GM19467 (cell line): Measurements from ENCODE around the gene INKA1.
"Not testable (repeated sequence)": the region's sequence is repeated elsewhere in the genome, so short reads cannot be mapped to it uniquely, and the experiment has no call there.

Experiments used
- ATAC-seq: cut with Tn5 transposase; IDR thresholded peaks from one replicate; pipeline ENCODE4 v1.9.1; 2021; ENCODE audit warnings: mild to moderate bottlenecking, moderate library complexity; ENCODE audit not compliant: unreplicated experiment

The INKA1 gene

GRCh38 chr3:49802719-49803464 lies at the start of gene INKA1:
INKA1 (plus strand) TSS chr3:49803261; CDS start chr3:49803393, 132 bp downstream.
- ATAC-seq, result peak; percentile 50

GRCh38 chr3:49754536-49754935 lies 48.5 kb upstream of the INKA1 start:
- ATAC-seq, result no peak

GRCh38 chr3:49756036-49756435 lies 47.0 kb upstream of the INKA1 start:
- no peak for ATAC-seq

- no peak for ATAC-seq
Observed at GRCh38 chr3:49757197-49757596, 45.9 kb upstream of the INKA1 start.

GRCh38 chr3:49759226-49759625 lies 43.8 kb upstream of the INKA1 start:
- no peak for ATAC-seq

GRCh38 chr3:49761661-49762060 lies 41.4 kb upstream of the INKA1 start:
- no peak for ATAC-seq

GRCh38 chr3:49763981-49764380 lies 39.1 kb upstream of the INKA1 start:
- no peak for ATAC-seq

- no peak for ATAC-seq
Observed at GRCh38 chr3:49769286-49769915, 33.7 kb upstream of the INKA1 start.

- no peak for ATAC-seq
Observed at GRCh38 chr3:49769926-49770325, 33.1 kb upstream of the INKA1 start.

GRCh38 chr3:49771340-49771938 lies 31.6 kb upstream of the INKA1 start:
- ATAC-seq, result no peak

- ATAC-seq, result no peak
Observed at GRCh38 chr3:49772703-49773102, 30.4 kb upstream of the INKA1 start.

GRCh38 chr3:49775538-49775937 lies 27.5 kb upstream of the INKA1 start:
- no peak for ATAC-seq

GRCh38 chr3:49776101-49776500 lies 27.0 kb upstream of the INKA1 start:
- not testable (repeated sequence) for ATAC-seq

GRCh38 chr3:49779358-49780079 lies 23.5 kb upstream of the INKA1 start:
- ATAC-seq, result no peak

- no peak for ATAC-seq
Observed at GRCh38 chr3:49780080-49780974, 22.7 kb upstream of the INKA1 start.

GRCh38 chr3:49780975-49781365 lies 22.1 kb upstream of the INKA1 start:
- ATAC-seq, result not testable (repeated sequence)

- ATAC-seq, result no peak
Observed at GRCh38 chr3:49781415-49782199, 21.5 kb upstream of the INKA1 start.

- ATAC-seq, result not testable (repeated sequence)
Observed at GRCh38 chr3:49782277-49782676, 20.8 kb upstream of the INKA1 start.

GRCh38 chr3:49785565-49786356 lies 17.3 kb upstream of the INKA1 start:
- peak; percentile 31 for ATAC-seq
